DND-41 (cell line): ENCODE results near the gene RBFOX2.

Source experiments
- ATAC-seq: fragments of 200-7000 bp; cut with Tn5 transposase; 3 replicates; pipeline ENCODE4 v1.9.1; 2021; ENCODE audit warnings: low read depth; ENCODE audit not compliant: insufficient read depth
- DNase-seq: peaks from one replicate; pipeline ENCODE4 v3.0.0-alpha.2; 2020
- H2AFZ ChIP-seq: 2 replicates; pipeline ENCODE4 v1.6.0; 2012; ENCODE audit warnings: low read depth, low read length
- H3K27ac ChIP-seq: 2 replicates; pipeline ENCODE4 v1.5.1; 2012; ENCODE audit warnings: low read length, inconsistent platforms
- H3K27me3 ChIP-seq: fragments of 200-600 bp; sonication (generic); 2 replicates; pipeline ENCODE4 v1.6.0; 2012; ENCODE audit warnings: low read length, mild to moderate bottlenecking, inconsistent platforms; ENCODE audit not compliant: insufficient read depth, poor library complexity
- H3K36me3 ChIP-seq: 2 replicates; pipeline ENCODE4 v1.5.1; 2012; ENCODE audit warnings: low read length, inconsistent platforms; ENCODE audit not compliant: insufficient read depth
- H3K4me1 ChIP-seq: 2 replicates; pipeline ENCODE4 v1.5.1; 2012; ENCODE audit warnings: mild to moderate bottlenecking, low read length; ENCODE audit not compliant: insufficient read depth
- H3K4me2 ChIP-seq: 2 replicates; pipeline ENCODE4 v1.6.0; 2012; ENCODE audit warnings: mild to moderate bottlenecking, moderate library complexity, low read length, inconsistent platforms; ENCODE audit not compliant: insufficient read depth
- H3K4me3 ChIP-seq, 2 experiments: fragments of 200-600 bp in 1 of 2; shearing (Covaris generic) in 1 of 2; 2 replicates each; pipeline ENCODE4 v1.5.1; 2012 to 2016; ENCODE audit warnings: inconsistent platforms in 2 of 2, low read length in 2 of 2, mild to moderate bottlenecking in 2 of 2, low read depth in 1 of 2, moderate library complexity in 1 of 2
- H3K79me2 ChIP-seq: 2 replicates; pipeline ENCODE4 v1.6.0; 2012; ENCODE audit warnings: low read length, inconsistent platforms; ENCODE audit not compliant: insufficient read depth
- H3K9ac ChIP-seq: 2 replicates; pipeline ENCODE4 v1.6.0; 2012; ENCODE audit warnings: low read depth, mild to moderate bottlenecking, inconsistent platforms, low read length, moderate library complexity
- H3K9me3 ChIP-seq: 2 replicates; pipeline ENCODE4 v1.5.1; 2012; ENCODE audit warnings: low read length, moderate library complexity, mild to moderate bottlenecking, inconsistent platforms; ENCODE audit not compliant: insufficient read depth, severe bottlenecking
- H4K20me1 ChIP-seq: 2 replicates; pipeline ENCODE4 v1.6.0; 2012; ENCODE audit warnings: low read length; ENCODE audit not compliant: insufficient read depth
- CTCF ChIP-seq: IDR thresholded peaks from 2 replicates; pipeline ENCODE4 v1.5.1; 2012; ENCODE audit warnings: borderline replicate concordance, low read length, moderate library complexity, mild to moderate bottlenecking; ENCODE audit not compliant: poor library complexity, severe bottlenecking; ENCODE audit errors: extremely low read depth
- EZH2 ChIP-seq: IDR thresholded peaks from 3 replicates; pipeline ENCODE4 v1.6.1; 2012; ENCODE audit warnings: borderline replicate concordance, low read depth, mild to moderate bottlenecking, moderate library complexity, low read length, inconsistent platforms; ENCODE audit not compliant: severe bottlenecking

The RBFOX2 gene

GRCh38 chr22:35910926-35911325 is 117.7 kb downstream of the RBFOX2 start:
- Histone ChIP-seq H3K9ac (no peak overlapping the region), H3K27ac (no peak overlapping the region), H2AFZ (no peak overlapping the region), H3K4me3 (no peak overlapping the region), H3K79me2 (no peaks in the 10 kb centered on the region), H3K4me2 (no peak overlapping the region), H3K4me1 (peaks cover 9% of the 10 kb centered on the region), H3K27me3 (peaks cover 3% of the 10 kb centered on the region), H3K36me3 (no peaks in the 10 kb centered on the region), H3K9me3 (no peaks in the 10 kb centered on the region), H4K20me1 (no peaks in the 10 kb centered on the region)
- ATAC-seq (no peak), DNase-seq (no peak)
- TF ChIP-seq CTCF, result no peak
- no peak for TF ChIP-seq EZH2

GRCh38 chr22:35910003-35910769 is 118.4 kb downstream of the RBFOX2 start:
- DNase-seq (no peak), ATAC-seq (no peak)
- Histone ChIP-seq H4K20me1 (no peaks in the 10 kb centered on the region), H3K79me2 (no peaks in the 10 kb centered on the region), H3K4me2 (no peak overlapping the region), H3K9me3 (no peaks in the 10 kb centered on the region), H2AFZ (no peak overlapping the region), H3K36me3 (no peaks in the 10 kb centered on the region), H3K27me3 (peaks cover 3% of the 10 kb centered on the region), H3K27ac (no peak overlapping the region), H3K9ac (no peak overlapping the region), H3K4me3 (no peak overlapping the region), H3K4me1 (peaks cover 4% of the 10 kb centered on the region)
- no peak for TF ChIP-seq EZH2
- no peak for TF ChIP-seq CTCF

- DNase-seq (no peak), ATAC-seq (no peak)
- no peak overlapping the region for H3K4me3 ChIP-seq
- no peak overlapping the region for H3K4me2 ChIP-seq
- peaks cover 7% of the 10 kb centered on the region for H3K4me1 ChIP-seq
- H3K79me2 ChIP-seq, result no peaks in the 10 kb centered on the region
- H3K9me3 ChIP-seq, result no peaks in the 10 kb centered on the region
- H2AFZ ChIP-seq, result no peak overlapping the region
- TF ChIP-seq CTCF (no peak), EZH2 (no peak)
- peaks cover 5% of the 10 kb centered on the region for H3K27me3 ChIP-seq
- no peak overlapping the region for H3K27ac ChIP-seq
- H3K36me3 ChIP-seq, result no peaks in the 10 kb centered on the region
- H3K9ac ChIP-seq, result no peak overlapping the region
- no peaks in the 10 kb centered on the region for H4K20me1 ChIP-seq
Measured at GRCh38 chr22:35905894-35906293, 122.7 kb downstream of the RBFOX2 start.

- ATAC-seq, result no peak
- no peak overlapping the region for H3K27ac ChIP-seq
- DNase-seq, result no peak
- H3K4me1 ChIP-seq, result peaks cover 19% of the 10 kb centered on the region
- no peak overlapping the region for H2AFZ ChIP-seq
- no peak overlapping the region for H3K4me3 ChIP-seq
- no peaks in the 10 kb centered on the region for H3K36me3 ChIP-seq
- H4K20me1 ChIP-seq, result no peaks in the 10 kb centered on the region
- H3K4me2 ChIP-seq, result no peak overlapping the region
- peaks cover 5% of the 10 kb centered on the region for H3K27me3 ChIP-seq
- H3K9me3 ChIP-seq, result no peaks in the 10 kb centered on the region
- no peaks in the 10 kb centered on the region for H3K79me2 ChIP-seq
- no peak overlapping the region for H3K9ac ChIP-seq
- TF ChIP-seq CTCF (no peak), EZH2 (no peak)
Measured at GRCh38 chr22:35904752-35905151, 123.9 kb downstream of the RBFOX2 start.
